GM12878 (cell line): ENCODE data around the gene ANP32B.

Experiments used
- CTCF ChIP-seq, 3 experiments: IDR thresholded peaks in 2 of 3; conservative IDR thresholded peaks in 1 of 3; 2 replicates each; pipeline ENCODE4 v1.5.1; 2011; ENCODE audit warnings: low read depth in 3 of 3, low read length in 3 of 3, mild to moderate bottlenecking in 3 of 3, control low read depth in 2 of 3, moderate library complexity in 2 of 3, inconsistent platforms in 1 of 3, mixed read lengths in 1 of 3; ENCODE audit not compliant: control insufficient read depth in 2 of 3, insufficient read depth in 1 of 3; ENCODE audit errors: extremely low read depth in 1 of 3
- NFYB ChIP-seq: IDR thresholded peaks from 2 replicates; pipeline ENCODE4 v1.6.1; 2011; ENCODE audit warnings: low read depth, mild to moderate bottlenecking, low read length, improper control_type of control experiment, moderate library complexity; ENCODE audit not compliant: insufficient read depth
- POLR2A ChIP-seq: IDR thresholded peaks from 2 replicates; pipeline ENCODE4 v1.6.1; 2011; ENCODE audit warnings: low read depth, mild to moderate bottlenecking, low read length
- RFX5 ChIP-seq: IDR thresholded peaks from 2 replicates; pipeline ENCODE4 v1.6.1; 2011; ENCODE audit warnings: low read depth, low read length, improper control_type of control experiment
- SPI1 ChIP-seq: IDR thresholded peaks from 2 replicates; pipeline ENCODE4 v1.6.1; 2011; ENCODE audit warnings: low read depth, mild to moderate bottlenecking, low read length, moderate library complexity, borderline replicate concordance; ENCODE audit not compliant: insufficient read depth

- no peak for TF ChIP-seq RFX5
- no peak for TF ChIP-seq NFYB
- TF ChIP-seq CTCF (IDR thresholded peaks at IDR 0.05 in 2 of 3, conservative IDR thresholded peaks at IDR 0.05 in 1 of 3; ENCODE audit: control insufficient read depth in 2 of 3, extremely low read depth in 1 of 3, insufficient read depth in 1 of 3, low read depth in 3 of 3, low read length in 3 of 3) = no peak
- TF ChIP-seq SPI1 = no peak
- TF ChIP-seq POLR2A = 0 out of 2 replicates have a peak, but pooled peaks have one; percentile 29
Observed at GRCh38 chr9:98016137-98016680, 33.1 kb downstream of the ANP32B start.
